Adipose tissue (tissue), 3 donors: ENCODE data around the gene IRX6. TPM values are rescaled to one million over a fixed set of nuclear protein-coding genes. Genes with fewer than 3 reads are reported as not detected.

Source experiments
- polyA plus RNA-seq, 3 donors: library from polyadenylated mRNA; stranded (reverse); fragments of 200-250 nt; gene quantifications; one replicate each; pipeline ENCODE4 v1.2.3, GENCODE V29; 2013
- donor health status: healthy with polysubstance abuse.
- donor health status: Bipolar disorder and iron deficiency.
- donor health status: healthy.

Gene IRX6
- polyA plus RNA-seq, 3 donors = 0.51 to 7.3 (median 2.7) TPM

Other genes with a start within 250 kb of the IRX6 start
- gene MMP2, start 155.0 kb downstream of the IRX6 start, polyA plus RNA-seq = 100 to 1,000 TPM in 2 of 3 donors, 10 to 100 TPM in 1; 33.4 to 181 (median 152) TPM
- 1 to 10 TPM; 2.0 to 5.6 (median 4.3) TPM for gene LPCAT2, start 184.9 kb downstream of the IRX6 start, polyA plus RNA-seq
- under 1 TPM in 2 of 3 donors, not detected in 1; 0.19 to 0.56 TPM for gene CAPNS2, start 242.5 kb downstream of the IRX6 start, polyA plus RNA-seq